CD14-positive monocyte (primary cell): ENCODE measurements around the gene KIAA1614. TPM values are rescaled to one million over a fixed set of nuclear protein-coding genes. Genes with fewer than 3 reads are reported as not detected.
"Not testable (repeated sequence)": the region's sequence is repeated elsewhere in the genome, so short reads cannot be mapped to it uniquely, and the experiment has no call there.

ENCODE experiments used
- DNase-seq, 3 donors: peaks; one replicate each; pipeline ENCODE4 v3.0.0-alpha.2; 2011 to 2022
- H2AFZ ChIP-seq: 2 replicates; pipeline ENCODE4 v1.6.0; 2012; ENCODE audit warnings: mild to moderate bottlenecking, low read depth, low read length, inconsistent platforms; ENCODE audit not compliant: insufficient read depth, poor library complexity, severe bottlenecking
- H3K27ac ChIP-seq, 2 donors: 1 replicate in 1 of 2; 2 replicates in 1 of 2; pipeline ENCODE4 v1.5.1; 2012 to 2013; ENCODE audit warnings: low read length in 2 of 2, control low read depth in 1 of 2, inconsistent platforms in 1 of 2, low read depth in 1 of 2, mild to moderate bottlenecking in 1 of 2
- H3K27me3 ChIP-seq, 2 donors: one replicate each; pipeline versions ENCODE4 v1.6.0 to v1.6.1; 2011 to 2013; ENCODE audit warnings: low read length in 2 of 2; ENCODE audit not compliant: control insufficient read depth in 2 of 2, insufficient read depth in 2 of 2
- H3K36me3 ChIP-seq, 2 donors: replicated peaks in 1 of 2; 1 replicate in 1 of 2; 2 replicates in 1 of 2; pipeline versions ENCODE4 v1.5.1 to v1.6.1; 2012 to 2013; ENCODE audit warnings: low read length in 2 of 2, control low read depth in 1 of 2, inconsistent platforms in 1 of 2, mild to moderate bottlenecking in 1 of 2; ENCODE audit not compliant: insufficient read depth in 2 of 2, control insufficient read depth in 1 of 2
- H3K4me1 ChIP-seq, 2 donors: 1 replicate in 1 of 2; 2 replicates in 1 of 2; pipeline versions ENCODE4 v1.5.1 to v1.6.1; 2012 to 2013; ENCODE audit warnings: low read length in 2 of 2, control low read depth in 1 of 2, inconsistent platforms in 1 of 2, mild to moderate bottlenecking in 1 of 2, moderate library complexity in 1 of 2; ENCODE audit not compliant: insufficient read depth in 2 of 2, control insufficient read depth in 1 of 2
- H3K4me2 ChIP-seq: replicated peaks from 2 replicates; pipeline ENCODE3; 2012; ENCODE audit warnings: low read length, moderate library complexity, mild to moderate bottlenecking; ENCODE audit not compliant: poor library complexity, severe bottlenecking; ENCODE audit errors: extremely low read depth
- H3K4me3 ChIP-seq, 3 experiments: fragments of 200-600 bp in 1 of 3; sonication (generic) in 1 of 3; replicated peaks in 1 of 3; 1 replicate in 2 of 3; 2 replicates in 1 of 3; pipeline ENCODE4 v1.5.1; 2011 to 2013; ENCODE audit warnings: low read length in 3 of 3, mild to moderate bottlenecking in 3 of 3, control low read depth in 2 of 3, low read depth in 2 of 3, inconsistent platforms in 1 of 3, moderate library complexity in 1 of 3
- H3K79me2 ChIP-seq: 2 replicates; pipeline ENCODE4 v1.6.0; 2012; ENCODE audit warnings: mild to moderate bottlenecking, control low read depth, inconsistent platforms, low read length, moderate library complexity; ENCODE audit not compliant: insufficient read depth
- H3K9ac ChIP-seq: 2 replicates; pipeline ENCODE4 v1.6.0; 2017; ENCODE audit warnings: low read length, mild to moderate bottlenecking; ENCODE audit not compliant: insufficient read depth, poor library complexity, severe bottlenecking
- H3K9me3 ChIP-seq, 2 donors: replicated peaks in 1 of 2; 1 replicate in 1 of 2; 2 replicates in 1 of 2; pipeline versions ENCODE4 v1.5.1 to v1.6.1; 2012 to 2013; ENCODE audit warnings: low read length in 2 of 2, control low read depth in 1 of 2; ENCODE audit not compliant: control insufficient read depth in 1 of 2, insufficient read depth in 1 of 2
- H4K20me1 ChIP-seq: 2 replicates; pipeline ENCODE4 v1.6.0; 2012; ENCODE audit warnings: mild to moderate bottlenecking, low read length, control low read depth, moderate library complexity; ENCODE audit not compliant: insufficient read depth
- H3K27ac Mint-ChIP-seq, 7 donors: one replicate each; pipeline ENCODE4 v1.8.0; 2020; ENCODE audit warnings: mild to moderate bottlenecking in 7 of 7, mixed read lengths in 7 of 7, moderate library complexity in 6 of 7, inconsistent platforms in 2 of 7
- H3K27me3 Mint-ChIP-seq, 3 donors: one replicate each; pipeline ENCODE4 v1.8.0; 2021 to 2022; ENCODE audit warnings: low read depth in 3 of 3, mild to moderate bottlenecking in 3 of 3, mixed read lengths in 3 of 3, moderate library complexity in 3 of 3, inconsistent platforms in 1 of 3
- H3K36me3 Mint-ChIP-seq, 2 donors: one replicate each; pipeline ENCODE4 v1.8.0; 2020; ENCODE audit warnings: mixed read lengths in 2 of 2, inconsistent platforms in 1 of 2, mild to moderate bottlenecking in 1 of 2
- H3K4me1 Mint-ChIP-seq: one replicate; pipeline ENCODE4 v1.8.0; 2020; ENCODE audit warnings: mild to moderate bottlenecking, mixed read lengths
- H3K4me3 Mint-ChIP-seq, 2 donors: one replicate each; pipeline ENCODE4 v1.8.0; 2020; ENCODE audit warnings: mild to moderate bottlenecking in 2 of 2, mixed read lengths in 2 of 2, moderate library complexity in 1 of 2
- H3K9me3 Mint-ChIP-seq, 7 donors: one replicate each; pipeline ENCODE4 v1.8.0; 2020 to 2022; ENCODE audit warnings: mixed read lengths in 7 of 7, mild to moderate bottlenecking in 6 of 7, moderate library complexity in 6 of 7, inconsistent platforms in 2 of 7
- WGBS: methylation state at CpG from one replicate; pipeline ENCODE4 v1.1.5; 2013; ENCODE audit warnings: missing lambda C conversion rate; ENCODE audit not compliant: insufficient coverage; 5-methylcytosine and 5-hydroxymethylcytosine counted together
- intact Hi-C, 2 donors: fragments of 100-400 bp; cut with micrococcal nuclease; formaldehyde crosslinking; loops; one replicate each; pipeline versions ENCODE4 v1.15.0 to v1.15.1; 2023
- polyA plus RNA-seq, 3 donors: library from polyadenylated mRNA; depleted of rRNA in 1 of 3; unstranded in 2 of 3; stranded (reverse) in 1 of 3; fragments of 300-500 nt in 2 of 3; fragments of >200 nt in 1 of 3; fragmentation: Illumina TruSeq in 2 of 3; gene quantifications; 1 replicate in 2 of 3; 2 replicates in 1 of 3; pipeline ENCODE4 v1.2.3, GENCODE V29; 2012 to 2021
- TF ChIP-seq, protein P1 (sequence below): fragments of 200-600 bp; IDR thresholded peaks from one replicate; pipeline ENCODE4 v1.8.0; 2022; ENCODE audit warnings: antibody characterized with exemption, mild to moderate bottlenecking

KIAA1614 gene
- polyA plus RNA-seq, 3 donors = 0.08 TPM; not detected in 2

- Mint-ChIP-seq H3K4me1 (peaks cover 14% of the 10 kb centered on the region), H3K9me3 (peaks cover 0 to 2% (median 0%) of the 10 kb centered on the region in 7 donors), H3K36me3 (peaks cover 39 to 40% of the 10 kb centered on the region in 2 donors), H3K4me3 (peak overlapping the region; percentile 71 to 72), H3K27ac (no peak overlapping the region), H3K27me3 (peaks cover 0 to 12% (median 10%) of the 10 kb centered on the region in 3 donors)
- peaks cover 64% of the 10 kb centered on the region for H4K20me1 ChIP-seq
- peaks cover 0 to 4% of the 10 kb centered on the region in 2 donors for H3K27me3 ChIP-seq
- no peaks in the 10 kb centered on the region for H3K9me3 ChIP-seq
- no peak overlapping the region for H2AFZ ChIP-seq
- intact Hi-C loops = no loop called here
- peak overlapping the region in 1 of 3 experiments; percentile 76 for H3K4me3 ChIP-seq
- H3K27ac ChIP-seq = no peak overlapping the region
- no peak for DNase-seq
- WGBS = 96% methylated on average over 6 of the region's 10 CpGs
- H3K79me2 ChIP-seq = no peaks in the 10 kb centered on the region
- H3K4me2 ChIP-seq = peak overlapping the region; percentile 75
- H3K9ac ChIP-seq = peak overlapping the region; percentile 53
- TF ChIP-seq, protein P1, sequence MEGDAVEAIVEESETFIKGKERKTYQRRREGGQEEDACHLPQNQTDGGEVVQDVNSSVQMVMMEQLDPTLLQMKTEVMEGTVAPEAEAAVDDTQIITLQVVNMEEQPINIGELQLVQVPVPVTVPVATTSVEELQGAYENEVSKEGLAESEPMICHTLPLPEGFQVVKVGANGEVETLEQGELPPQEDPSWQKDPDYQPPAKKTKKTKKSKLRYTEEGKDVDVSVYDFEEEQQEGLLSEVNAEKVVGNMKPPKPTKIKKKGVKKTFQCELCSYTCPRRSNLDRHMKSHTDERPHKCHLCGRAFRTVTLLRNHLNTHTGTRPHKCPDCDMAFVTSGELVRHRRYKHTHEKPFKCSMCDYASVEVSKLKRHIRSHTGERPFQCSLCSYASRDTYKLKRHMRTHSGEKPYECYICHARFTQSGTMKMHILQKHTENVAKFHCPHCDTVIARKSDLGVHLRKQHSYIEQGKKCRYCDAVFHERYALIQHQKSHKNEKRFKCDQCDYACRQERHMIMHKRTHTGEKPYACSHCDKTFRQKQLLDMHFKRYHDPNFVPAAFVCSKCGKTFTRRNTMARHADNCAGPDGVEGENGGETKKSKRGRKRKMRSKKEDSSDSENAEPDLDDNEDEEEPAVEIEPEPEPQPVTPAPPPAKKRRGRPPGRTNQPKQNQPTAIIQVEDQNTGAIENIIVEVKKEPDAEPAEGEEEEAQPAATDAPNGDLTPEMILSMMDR = no peak
- peaks cover 12 to 18% of the 10 kb centered on the region in 2 donors for H3K4me1 ChIP-seq
- H3K36me3 ChIP-seq = peaks cover 7 to 42% of the 10 kb centered on the region in 2 donors
Observed at GRCh38 chr1:180954801-180955165, 42.1 kb downstream of the KIAA1614 start.

DNA sequence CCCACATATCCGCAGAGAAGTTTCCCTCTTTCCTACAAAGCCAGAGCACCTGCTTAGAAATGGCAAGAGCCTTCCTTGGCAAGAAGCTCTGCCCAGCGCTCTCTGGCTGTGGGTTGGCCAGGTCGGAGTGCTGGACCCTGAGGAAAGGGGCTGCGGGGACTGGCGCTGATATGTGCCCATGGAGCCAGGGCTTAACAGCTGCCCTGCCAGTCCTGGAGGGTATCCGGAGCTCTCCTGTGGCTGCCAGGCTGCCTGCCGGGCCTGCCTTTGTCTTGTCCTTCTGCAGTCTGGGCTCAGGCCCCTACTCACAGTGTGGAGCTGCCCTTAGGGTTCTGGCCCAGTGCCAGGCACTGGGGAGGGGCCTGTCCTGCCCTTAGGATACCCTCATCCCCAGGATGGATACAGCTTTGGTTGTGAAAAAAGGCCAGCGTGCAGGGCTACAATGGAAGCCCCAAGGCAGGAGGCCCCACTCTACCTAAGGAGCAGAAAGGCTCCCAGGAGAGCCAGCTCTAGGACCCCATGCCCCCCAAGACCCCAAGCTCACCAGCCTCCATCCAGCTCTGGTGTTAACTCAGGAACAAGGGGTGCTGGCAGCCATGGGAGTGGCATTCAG, 43.4 kb downstream of the KIAA1614 start:
- no peak overlapping the region for H2AFZ ChIP-seq
- no peak overlapping the region for H3K4me2 ChIP-seq
- H3K4me3 ChIP-seq = no peak overlapping the region
- Mint-ChIP-seq H3K4me1 (peaks cover 14% of the 10 kb centered on the region), H3K27me3 (peaks cover 0 to 12% (median 10%) of the 10 kb centered on the region in 3 donors), H3K27ac (no peak overlapping the region), H3K9me3 (peaks cover 0 to 3% (median 0%) of the 10 kb centered on the region in 7 donors), H3K36me3 (peaks cover 42 to 43% of the 10 kb centered on the region in 2 donors), H3K4me3 (no peak overlapping the region)
- WGBS = 94% methylated on average over 6 of the region's 8 CpGs
- H4K20me1 ChIP-seq = peaks cover 72% of the 10 kb centered on the region
- intact Hi-C loops = no loop called here
- H3K36me3 ChIP-seq = peaks cover 7 to 44% of the 10 kb centered on the region in 2 donors
- DNase-seq = no peak
- H3K27ac ChIP-seq = no peak overlapping the region
- H3K27me3 ChIP-seq = peaks cover 0 to 4% of the 10 kb centered on the region in 2 donors
- no peaks in the 10 kb centered on the region for H3K9me3 ChIP-seq
- H3K79me2 ChIP-seq = no peaks in the 10 kb centered on the region
- TF ChIP-seq, protein P1 = no peak
- H3K4me1 ChIP-seq = peaks cover 12 to 18% of the 10 kb centered on the region in 2 donors
- no peak overlapping the region for H3K9ac ChIP-seq

- intact Hi-C loops, H3K27me3 Mint-ChIP-seq, H3K27ac ChIP-seq, H3K4me3 ChIP-seq, H3K9me3 ChIP-seq, H3K9ac ChIP-seq, H3K4me3 Mint-ChIP-seq, H3K4me1 ChIP-seq, H3K4me2 ChIP-seq, DNase-seq, H3K27me3 ChIP-seq, H3K79me2 ChIP-seq, H2AFZ ChIP-seq, H3K9me3 Mint-ChIP-seq, H3K4me1 Mint-ChIP-seq: not testable (repeated sequence)
- H3K27ac Mint-ChIP-seq = peak overlapping the region in 1 of 7 donors; percentile 60
- peaks cover 59 to 67% of the 10 kb centered on the region in 2 donors for H3K36me3 Mint-ChIP-seq
- WGBS = 100% methylated on average over 2 of the region's 5 CpGs
- peaks cover 83% of the 10 kb centered on the region for H4K20me1 ChIP-seq
- peaks cover 15 to 72% of the 10 kb centered on the region in 2 donors for H3K36me3 ChIP-seq
Observed at GRCh38 chr1:180959620-180960019, 46.9 kb downstream of the KIAA1614 start.
